ENCODE data around the gene ENPP1.
"Not testable (repeated sequence)": the region's sequence is repeated elsewhere in the genome, so short reads cannot be mapped to it uniquely, and the experiment has no call there.

Gene ENPP1

DNA sequence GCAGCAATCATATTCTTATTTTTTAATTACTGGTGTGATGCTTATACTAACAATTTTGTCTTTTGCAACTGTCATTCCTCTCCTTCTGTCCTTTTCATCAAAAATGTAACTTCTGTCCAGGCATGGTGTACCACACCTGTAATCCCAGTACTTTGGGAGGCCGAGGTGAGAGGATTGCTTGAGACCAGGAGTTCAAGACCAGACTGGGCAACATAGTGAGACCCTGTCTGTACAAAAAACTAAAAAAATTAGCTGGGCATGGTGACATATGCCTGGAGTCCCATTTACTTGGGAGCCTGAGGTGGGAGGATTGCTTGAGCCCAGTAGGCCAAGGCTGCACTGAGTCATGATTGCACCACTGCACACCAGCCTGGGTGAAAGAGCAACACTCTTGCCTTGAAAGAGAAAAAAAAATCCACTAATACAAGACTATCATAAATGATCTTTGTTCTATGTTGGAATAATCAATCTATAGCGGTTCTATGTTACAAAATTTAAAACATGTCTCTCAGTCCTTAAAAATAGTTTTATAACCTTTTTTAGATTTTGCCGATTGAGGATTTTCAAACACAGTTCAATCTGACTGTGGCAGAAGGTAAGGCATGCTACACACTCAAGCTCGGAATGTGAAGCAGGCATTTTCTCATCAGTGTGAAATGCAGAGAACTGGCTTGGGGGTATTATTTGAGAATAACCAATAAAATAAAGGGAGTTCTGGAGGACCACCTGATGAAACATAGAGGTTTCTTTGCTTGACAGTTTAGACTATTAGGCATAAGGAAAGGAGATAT, 70.4 kb downstream of the ENPP1 start:
- DNase-seq (ENCODE audit: low read depth in 2 of 2): no peak

DNA sequence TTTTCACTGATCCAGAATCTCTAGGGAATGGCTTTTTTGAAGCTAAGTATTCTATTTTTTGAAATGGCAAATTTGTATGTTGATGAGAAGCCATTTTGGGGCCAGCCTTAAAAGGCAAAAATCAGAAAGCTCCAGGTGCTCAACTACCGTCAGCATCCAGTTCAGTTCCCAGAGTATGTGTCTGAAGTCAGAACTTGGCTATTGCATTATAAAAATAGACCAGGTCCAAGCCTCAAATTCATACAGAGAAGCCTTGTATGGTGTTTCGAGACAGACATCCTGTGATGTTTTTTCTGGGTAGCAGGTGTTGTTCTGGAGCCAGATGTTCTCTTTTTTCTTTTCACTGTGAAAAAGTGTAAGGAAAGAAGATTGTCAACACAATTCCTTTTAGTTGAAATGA, 75.2 kb downstream of the ENPP1 start:
- DNase-seq (ENCODE audit: low read depth in 2 of 2): no peak

DNA sequence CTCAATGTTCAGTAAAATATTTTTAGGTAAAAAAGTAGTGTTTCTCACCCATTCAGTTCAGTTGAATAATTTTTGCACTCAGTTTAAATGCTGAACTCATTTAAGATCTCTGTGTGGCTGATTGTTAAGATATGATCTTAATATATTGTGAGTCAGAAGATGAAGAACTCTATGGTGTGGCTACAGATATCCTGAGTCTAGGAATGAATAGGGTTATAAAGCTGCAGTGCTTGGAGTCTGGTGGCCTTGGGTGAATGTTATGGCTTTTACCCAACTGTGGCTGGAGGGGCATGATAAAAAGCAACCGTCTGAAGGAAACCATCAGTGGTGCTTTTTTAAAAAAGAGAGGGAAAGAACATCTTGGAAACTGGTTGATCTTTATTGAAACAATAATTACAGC, 77.4 kb downstream of the ENPP1 start:
- no peak for DNase-seq (ENCODE audit: low read depth in 2 of 2)

DNA sequence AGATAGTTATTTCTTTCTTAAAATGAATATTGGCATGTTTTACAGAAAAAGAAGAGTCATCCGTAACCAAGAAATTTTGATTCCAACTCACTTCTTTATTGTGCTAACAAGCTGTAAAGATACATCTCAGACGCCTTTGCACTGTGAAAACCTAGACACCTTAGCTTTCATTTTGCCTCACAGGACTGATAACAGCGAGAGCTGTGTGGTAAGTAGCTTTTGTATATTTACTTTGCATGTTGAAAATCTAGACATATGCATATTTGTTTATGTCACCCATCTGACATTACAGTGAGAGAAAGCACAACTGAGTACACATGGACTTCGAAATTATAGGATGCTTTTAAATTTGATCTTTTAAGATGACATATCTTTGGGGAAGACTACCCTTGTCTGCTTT, 78.7 kb downstream of the ENPP1 start:
- DNase-seq (ENCODE audit: low read depth in 2 of 2): no peak

DNA sequence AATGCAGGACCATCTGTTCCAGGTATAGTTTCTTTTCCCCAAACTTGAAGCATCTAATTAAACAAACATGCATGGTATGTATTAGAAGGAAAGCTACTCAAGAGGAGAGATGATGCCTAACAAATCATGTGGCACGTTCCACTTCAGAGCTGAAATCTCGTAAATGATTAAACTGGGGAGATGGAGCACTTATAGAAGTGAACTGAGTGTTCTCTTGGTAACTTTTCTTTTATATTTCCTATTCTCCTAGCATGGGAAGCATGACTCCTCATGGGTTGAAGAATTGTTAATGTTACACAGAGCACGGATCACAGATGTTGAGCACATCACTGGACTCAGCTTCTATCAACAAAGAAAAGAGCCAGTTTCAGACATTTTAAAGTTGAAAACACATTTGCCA, 82.3 kb downstream of the ENPP1 start:
- DNase-seq (ENCODE audit: low read depth in 2 of 2): no peak

DNA sequence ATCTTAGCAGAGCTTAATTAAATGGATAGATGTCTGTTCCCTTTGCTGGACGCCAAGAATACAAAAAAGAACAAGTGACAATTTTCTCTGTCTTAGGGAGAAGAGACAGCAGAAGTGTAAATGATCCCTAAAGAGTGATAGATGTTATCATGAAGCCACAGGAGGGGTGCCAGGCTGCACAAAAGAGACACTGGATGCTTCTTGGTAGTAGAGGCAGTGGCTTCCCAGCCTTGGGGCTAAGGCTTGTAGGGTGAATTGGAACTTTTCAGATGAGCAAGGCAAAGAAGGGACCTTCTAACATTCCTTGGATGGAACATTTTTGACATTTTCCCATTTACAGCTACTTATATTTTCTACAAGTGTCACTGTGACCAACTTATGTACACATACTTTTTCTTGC, 85.4 kb downstream of the ENPP1 start:
- DNase-seq (ENCODE audit: low read depth in 2 of 2): no peak

DNA sequence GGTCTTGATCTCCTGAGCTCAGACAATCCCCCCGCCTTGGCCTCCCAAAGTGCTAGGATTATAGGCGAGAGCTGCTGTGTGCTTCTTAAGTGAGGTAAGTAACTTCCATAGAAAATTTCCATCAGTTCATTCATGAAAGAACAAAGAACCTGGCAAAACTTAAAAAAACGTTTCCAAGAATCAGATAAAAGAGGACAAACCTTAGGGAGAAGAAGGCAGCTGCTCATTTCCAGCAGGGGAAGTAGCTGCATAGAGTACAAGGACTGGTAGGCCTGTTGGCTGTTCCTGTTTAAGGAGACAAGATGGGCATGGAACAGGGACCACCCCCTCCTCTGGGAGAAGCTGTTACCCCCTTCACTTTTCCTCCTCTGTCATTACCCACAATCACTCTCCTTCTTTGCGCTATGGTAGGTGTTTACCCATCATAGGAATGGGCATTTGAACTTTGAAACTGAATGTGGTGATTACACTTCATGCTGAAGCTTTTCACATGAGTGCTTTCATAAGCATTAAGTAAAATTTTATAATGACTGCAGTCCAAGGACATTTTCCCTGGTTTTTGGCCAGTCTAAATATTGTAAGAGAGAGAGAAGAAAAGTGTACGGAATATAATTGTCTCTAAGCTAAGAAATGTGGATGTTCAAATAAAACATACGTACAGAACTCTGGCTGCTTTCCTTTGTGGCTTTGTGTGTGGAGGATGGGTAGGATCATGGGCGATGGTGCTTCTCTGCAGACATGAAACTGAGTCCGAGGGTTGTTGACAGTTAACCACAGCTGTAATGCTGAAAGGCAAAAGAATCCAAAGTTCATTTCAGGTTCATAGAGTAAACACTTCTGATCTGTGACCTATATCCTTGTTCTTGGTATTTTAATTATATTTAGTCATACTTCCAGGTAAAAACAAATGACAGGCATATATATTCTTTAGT, 86.9 kb downstream of the ENPP1 start:
- no peak for DNase-seq (ENCODE audit: low read depth in 2 of 2)

DNA sequence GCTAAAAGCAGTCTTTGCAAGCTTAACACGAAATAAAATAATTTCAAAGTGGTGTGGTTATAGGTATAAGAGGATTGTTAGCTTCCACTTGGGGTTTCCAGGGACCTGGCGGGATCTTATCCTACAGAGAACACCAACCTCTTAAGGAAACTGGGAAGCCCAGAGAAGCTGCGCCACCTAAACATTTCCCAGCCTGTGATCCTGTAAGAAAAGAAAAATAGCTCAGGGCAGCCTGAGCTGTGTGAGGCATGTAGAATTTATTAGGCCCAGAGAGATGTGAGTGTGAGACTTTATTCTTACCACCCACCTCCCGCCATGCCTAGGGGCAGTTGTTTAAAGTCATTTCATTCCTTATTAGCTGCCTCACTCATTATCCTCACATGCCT, 89.2 kb downstream of the ENPP1 start:
- no peak for DNase-seq (ENCODE audit: low read depth in 2 of 2)

DNA sequence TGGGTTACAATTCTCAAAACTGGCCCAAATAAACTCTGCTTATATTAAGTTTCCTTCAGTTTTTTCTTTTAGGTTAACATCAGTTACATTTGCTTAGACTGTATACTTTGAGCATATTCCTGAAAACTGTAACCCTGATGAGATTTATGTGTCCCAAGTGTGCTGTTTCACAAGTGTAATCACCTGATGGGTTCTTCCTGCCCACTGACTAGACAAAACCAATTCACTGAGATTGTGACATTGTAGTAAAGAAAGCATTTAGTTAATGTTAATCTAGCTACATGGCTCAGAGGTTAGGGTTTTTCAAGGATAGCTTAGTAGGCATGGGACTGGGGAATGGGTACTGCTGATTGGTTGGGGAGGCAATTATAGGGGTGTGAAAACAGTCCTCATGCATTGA, 89.8 kb downstream of the ENPP1 start:
- no peak for DNase-seq (ENCODE audit: low read depth in 2 of 2)

DNA sequence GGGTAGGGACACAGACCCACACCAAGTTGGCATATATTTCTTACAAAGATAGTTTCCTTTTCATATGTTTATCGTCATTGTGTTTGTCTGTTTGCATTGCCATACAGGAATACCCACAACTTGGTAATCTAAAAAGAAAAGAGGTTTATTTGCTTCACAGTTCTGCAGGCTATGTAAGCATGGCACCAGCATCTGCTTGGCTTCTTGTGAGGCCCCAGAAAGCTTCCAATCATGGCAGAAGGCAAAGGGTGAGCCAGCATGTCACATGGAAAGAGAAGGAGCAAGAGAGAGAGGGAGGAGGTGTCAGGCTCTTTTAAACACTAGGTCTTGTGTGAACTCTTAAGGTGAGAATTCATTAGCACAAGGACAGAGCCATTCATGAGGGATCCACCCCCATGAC, 90.9 kb downstream of the ENPP1 start:
- no peak for DNase-seq (ENCODE audit: low read depth in 2 of 2)

DNA sequence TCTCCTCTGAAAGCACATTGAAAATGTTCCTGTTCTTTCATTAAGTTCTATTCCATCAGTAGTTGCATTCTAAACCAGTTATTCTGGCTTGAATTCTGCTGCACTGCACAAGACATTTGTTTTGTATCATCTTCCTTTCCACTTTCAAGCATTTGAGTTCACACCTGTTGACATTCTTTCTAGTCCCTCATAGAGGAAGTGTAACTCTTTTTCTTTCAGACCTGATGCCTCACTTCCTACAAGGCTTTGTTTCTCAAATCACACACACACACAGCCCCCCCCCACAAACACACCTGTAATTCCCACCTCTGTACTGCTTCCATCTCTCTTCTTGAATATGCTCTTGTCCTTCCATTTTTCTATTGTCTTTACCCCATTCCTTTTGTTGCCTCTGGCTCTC, 92.4 kb downstream of the ENPP1 start:
- DNase-seq (ENCODE audit: low read depth in 2 of 2): no peak

DNA sequence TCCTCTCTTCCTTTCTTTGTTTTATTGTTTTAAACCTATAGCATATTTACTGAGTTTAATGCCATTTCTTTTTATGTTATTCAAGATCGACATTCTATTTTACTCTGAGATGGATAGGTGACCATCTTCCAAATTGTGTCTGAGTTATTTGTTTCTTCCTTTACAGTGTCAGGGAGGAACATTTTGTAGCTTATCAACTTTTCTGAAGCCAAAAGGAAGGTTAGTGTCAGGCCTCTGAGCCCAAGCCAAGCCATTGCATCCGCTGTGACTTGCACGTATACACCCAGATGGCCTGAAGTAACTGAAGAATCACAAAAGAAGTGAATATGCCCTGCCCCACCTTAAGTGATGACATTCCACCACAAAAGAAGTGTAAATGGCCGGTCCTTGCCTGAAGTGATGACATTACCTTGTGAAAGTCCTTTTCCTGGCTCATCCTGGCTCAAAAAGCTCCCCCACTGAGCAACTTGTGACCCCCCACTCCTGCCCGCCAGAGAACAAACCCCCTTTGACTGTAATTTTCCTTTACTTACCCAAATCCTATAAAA, 93.6 kb downstream of the ENPP1 start:
- not testable (repeated sequence) for DNase-seq (ENCODE audit: low read depth in 2 of 2)

DNA sequence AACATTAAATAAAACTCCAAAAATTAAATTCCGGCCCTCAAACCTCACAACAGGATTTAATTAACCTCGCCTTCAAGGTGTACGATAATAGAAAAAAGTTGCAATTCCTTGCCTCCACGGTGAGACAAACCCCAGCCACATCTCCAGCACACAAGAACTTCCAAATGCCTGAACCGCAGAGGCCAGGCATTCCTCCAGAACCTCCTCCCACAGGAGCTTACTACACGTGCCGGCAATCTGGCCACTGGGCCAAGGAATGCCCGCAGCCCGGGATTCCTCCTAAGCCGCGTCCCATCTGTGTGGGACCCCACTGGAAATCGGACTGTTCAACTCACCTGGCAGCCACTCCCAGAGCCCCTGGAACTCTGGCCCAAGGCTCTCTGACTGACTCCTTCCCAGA, 95.9 kb downstream of the ENPP1 start:
- not testable (repeated sequence) for DNase-seq (ENCODE audit: low read depth in 2 of 2)

DNA sequence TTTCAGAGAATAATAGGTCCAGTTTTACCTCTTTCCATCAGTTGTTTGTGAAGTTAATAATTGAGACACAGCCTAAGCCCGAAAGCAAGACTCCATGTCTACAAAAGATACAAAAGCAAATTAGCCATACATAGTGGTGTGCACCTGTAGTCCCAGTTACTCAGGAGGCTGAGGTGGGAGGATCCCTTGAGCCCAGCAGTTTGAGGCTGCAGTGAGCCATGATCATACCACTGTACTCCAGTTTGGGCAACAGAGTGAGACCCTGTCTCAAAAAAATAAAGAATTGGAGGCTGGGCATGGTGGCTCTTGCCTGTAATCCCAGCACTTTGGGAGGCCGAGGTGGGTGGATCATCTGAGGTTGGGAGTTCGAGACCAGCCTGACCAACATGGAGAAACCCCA, 101.0 kb downstream of the ENPP1 start:
- not testable (repeated sequence) for DNase-seq (ENCODE audit: low read depth in 2 of 2)

DNA sequence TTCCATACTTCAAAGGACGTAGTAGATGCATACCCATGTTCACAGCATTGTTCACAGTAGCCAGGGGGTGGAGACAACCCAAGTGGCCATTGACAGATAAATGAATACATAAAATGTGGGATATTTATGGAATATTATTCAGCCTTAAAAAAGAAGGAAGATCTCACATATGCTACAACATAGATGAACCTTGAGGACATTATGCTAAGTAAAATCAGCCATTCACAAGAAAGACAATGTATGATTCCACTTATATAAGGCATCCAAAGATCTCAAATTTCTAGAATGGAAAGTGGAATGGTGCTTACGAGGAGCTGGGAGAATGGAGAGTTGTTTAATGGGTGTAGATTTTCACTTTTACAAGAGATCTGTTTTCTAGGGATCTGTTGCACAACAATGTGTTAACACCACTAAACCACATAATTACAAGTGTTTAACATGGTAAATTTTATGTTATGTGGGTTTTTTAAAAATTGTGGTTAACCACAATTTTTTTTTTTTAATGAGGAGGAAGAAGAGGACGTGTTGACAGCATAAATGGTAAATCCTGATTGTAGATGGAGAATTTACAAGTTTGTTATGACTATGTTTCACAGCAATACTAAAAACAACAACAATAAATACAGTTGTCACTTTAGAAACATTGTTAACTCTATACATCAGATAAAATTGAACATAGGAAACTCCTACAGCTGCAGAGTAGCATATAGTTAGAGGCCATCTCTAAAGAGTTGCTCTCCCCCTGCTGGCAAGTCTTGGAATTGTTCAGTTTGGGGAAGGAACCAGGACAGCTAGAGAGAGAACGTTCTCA, 101.8 kb downstream of the ENPP1 start:
- peak; percentile 24 to 59 for DNase-seq (ENCODE audit: low read depth in 2 of 2)

DNA sequence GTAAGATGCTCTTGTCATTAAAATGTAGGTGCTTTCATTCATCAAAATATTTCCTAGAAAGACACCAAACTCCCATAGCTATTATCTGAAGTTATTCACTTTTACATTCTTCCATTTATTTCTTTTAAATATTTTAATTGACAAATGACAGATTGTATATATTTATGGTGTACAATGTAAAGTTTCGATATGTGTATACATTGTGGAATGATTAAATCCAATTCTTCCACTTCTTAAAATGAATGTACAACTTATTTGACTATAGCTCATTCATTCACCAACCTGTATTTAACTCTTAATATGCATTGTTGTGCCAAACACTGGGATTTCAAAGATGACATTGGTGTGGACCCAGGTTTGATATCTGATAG, 102.4 kb downstream of the ENPP1 start:
- DNase-seq (ENCODE audit: low read depth in 2 of 2): no peak

DNA sequence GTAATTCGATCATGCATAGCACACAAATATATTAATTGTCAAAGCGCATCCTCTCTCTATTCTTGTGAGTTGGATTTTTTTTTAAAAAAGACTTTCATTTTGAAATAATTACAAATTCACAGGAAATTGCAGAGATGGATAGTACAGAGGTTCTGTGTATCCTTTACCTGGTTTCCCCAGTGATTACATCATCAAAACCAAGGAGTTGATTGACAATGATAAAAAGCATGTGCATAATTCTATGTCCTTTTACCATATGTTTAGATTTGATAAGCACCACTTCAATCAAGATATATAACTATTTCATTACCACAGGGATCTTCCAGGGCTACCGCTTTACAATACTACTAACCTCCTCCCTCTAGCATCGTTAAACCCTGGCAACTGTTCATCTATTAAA, 103.1 kb downstream of the ENPP1 start:
- DNase-seq (ENCODE audit: low read depth in 2 of 2): no peak

DNA sequence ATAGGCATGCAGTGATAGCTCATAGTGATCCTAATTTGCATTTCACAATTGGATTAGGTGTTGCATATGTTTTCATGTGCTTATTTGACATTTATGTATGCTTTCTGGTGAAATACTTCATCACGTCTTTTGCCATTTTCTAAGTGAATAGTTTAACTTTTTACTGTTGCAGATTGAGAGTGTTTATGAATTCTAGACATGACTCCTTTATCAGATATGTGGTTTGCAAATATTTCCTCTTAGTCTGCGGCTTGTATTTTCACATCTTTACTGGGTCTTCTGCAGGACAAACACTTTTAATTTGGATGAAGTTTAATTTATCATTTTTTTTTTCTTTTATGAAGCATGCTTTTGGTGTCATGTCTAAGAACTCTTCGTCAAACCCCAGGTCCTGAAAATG, 104.1 kb downstream of the ENPP1 start:
- no peak for DNase-seq (ENCODE audit: low read depth in 2 of 2)

DNA sequence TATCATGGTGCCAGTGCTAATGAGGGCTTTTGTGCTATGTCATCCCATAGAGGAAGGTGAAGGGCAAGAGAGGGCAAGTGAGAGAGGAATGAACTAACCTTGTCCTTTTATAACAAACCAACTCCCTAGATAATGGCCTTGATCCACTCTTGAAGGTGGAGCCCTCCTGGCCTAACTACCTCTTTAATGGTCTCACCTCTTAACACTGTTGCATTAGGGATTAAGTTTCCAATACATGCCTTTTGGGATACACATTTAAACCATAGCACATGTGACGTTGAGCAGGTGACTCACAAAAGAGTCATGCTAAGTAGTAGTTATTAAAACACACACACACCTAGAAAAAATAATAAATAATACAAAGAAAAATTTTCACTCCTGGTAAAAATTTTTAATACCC, 106.4 kb downstream of the ENPP1 start:
- DNase-seq (ENCODE audit: low read depth in 2 of 2): no peak

DNA sequence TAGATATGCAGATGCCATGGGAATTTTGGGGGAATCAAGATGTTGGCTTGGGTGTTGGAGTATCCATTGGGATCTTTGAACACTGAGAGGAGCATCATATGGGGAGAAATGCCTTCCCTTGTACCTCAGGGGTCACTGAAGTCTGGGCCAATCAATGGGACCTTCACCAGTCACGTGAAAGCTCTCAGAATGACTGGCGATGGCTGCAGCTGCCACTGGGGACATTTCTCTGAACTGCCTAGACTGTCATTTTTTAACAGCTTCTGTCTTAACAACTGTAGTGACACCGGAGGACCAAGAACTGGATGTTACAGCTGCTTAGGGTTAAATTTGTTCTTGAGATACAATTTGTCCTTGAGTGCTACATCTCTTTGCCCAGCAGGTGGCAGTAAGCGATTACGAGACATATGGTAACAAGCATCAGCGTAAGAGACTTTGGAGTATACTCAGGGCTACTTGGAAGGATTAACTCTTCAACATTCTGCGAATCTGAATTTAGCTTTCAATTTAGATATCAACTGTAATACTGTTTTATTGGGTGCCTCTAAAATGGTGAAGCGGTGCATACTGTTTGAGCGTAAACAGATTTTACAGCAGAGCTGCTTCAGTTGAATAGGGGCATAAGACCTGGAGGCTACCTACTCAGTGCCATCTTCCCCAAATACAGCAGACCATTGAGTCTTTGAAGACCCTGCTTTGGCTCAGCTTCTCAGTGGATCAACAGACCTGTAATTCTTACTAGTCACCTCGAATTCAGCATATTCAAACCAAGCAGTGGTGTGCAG, 107.3 kb downstream of the ENPP1 start:
- DNase-seq (ENCODE audit: low read depth in 2 of 2): peak; percentile 4 to 12

Measured in stimulated activated CD8-positive, alpha-beta memory T cell treated with anti-CD3 and anti-CD28 coated beads, Interleukin-7, amount 100 ng/mL, for 1 hour (primary cell).